ENCODE measurements around the gene CLDN12.
"Not testable (repeated sequence)": the region's sequence is repeated elsewhere in the genome, so short reads cannot be mapped to it uniquely, and the experiment has no call there.

The CLDN12 gene

DNA sequence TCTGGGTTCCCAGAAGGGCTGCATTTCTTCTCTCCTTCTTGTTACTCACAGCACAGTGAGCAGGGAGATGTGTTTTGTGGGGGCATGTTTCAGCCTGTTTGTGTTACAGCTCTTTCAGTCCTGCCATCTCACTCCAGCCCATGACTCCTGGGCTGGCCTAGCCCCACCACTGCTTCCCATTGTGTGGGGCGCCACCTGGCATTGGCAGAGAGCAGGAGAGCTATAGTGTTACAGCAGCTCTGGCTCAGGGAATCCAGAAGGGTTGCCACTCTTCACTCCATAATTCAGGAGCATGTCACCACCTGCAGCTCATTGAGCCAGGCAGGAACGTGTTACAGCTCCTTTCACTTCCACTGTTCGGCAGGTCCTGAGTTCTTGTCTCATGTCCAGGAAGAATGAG is 30.0 kb downstream of the CLDN12 start:
- no peak for DNase-seq (ENCODE audit: low read depth, low spot score)

DNA sequence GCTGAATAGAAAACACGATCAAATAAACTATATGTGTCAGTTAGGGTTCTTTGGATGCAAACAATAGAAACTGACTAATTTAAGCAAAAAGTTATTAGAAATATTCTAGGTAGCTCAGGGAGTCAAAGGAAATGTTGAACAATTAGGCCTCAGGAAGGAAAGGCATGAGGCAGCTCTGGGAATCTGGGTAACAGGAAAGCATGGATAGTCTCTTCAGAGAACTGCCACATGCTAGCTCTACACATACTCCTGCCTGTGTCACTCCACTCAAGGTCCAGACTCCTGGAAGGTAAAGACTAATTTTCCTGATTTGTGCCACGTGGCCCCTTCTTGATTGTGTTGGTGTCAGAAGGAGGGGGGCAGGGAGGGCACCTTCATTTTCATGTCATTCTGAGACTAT is 42.4 kb downstream of the CLDN12 start:
- DNase-seq (ENCODE audit: low read depth, low spot score), result no peak

DNA sequence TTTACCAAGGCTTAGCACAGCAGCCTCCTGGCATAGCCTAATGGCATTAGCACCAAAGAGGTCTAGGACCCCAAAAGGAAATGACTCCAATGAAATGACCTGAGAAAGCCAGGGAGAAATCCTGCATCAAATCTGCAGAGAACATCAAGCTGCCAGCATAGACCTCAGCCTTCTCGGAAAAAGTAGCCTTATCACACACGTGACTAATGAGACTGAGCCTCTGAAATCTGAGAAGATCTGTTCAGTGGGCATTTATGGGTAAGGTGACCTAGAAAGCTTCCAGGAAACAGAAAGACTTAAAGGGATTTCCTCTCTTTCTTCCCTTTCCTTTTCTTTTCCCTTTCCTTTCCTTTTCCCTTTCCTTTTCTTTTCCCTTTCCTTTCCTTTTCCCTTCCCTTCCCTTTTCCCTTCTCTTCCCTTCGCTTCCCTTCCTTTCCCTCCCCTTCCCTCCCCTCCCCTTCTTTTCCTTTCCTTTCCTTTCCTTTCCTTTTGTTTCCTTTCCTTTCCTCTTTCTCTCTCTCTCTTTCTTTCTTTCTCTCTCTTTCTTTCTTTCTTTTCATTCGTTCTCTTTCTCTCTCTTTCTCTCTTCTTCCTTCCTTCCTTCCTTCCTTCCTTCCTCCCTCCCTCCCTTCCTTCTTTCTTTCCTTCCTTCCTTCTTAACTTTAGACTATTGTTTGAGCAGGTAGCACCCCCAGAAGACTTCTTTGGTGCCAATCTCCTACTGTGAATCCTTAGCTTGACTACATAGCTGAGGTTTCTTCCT is 43.1 kb downstream of the CLDN12 start:
- DNase-seq (ENCODE audit: low read depth, low spot score), result no peak

DNA sequence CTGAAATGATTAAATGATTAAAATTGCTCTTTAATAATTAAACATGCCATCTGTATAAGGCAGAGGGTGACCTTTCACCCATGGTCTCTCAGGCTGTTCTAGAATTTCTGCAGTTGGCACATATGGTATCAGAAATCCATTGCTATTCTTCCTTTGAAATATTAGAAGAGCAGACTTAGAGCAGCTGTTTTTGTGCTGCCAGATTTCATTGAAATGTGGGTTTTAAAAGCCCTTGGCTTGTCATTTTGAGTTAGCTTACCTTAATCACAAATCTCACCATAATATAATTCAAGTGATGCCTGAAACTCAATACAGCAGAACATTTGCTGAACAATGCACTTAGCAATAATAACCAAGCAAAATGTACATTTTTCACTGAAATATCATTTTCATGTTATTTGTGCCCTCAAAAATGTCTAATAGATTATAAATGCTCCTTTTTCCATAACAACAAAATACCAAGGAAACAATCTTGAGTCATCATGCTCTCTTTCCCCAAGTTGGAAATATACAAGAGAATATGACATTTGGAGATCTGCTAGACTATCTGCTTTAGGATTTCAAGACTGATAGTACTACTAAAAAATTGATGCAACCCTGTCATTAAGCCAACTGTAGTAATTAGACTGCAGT is 50.1 kb downstream of the CLDN12 start:
- no peak for DNase-seq (ENCODE audit: low read depth, low spot score)

DNA sequence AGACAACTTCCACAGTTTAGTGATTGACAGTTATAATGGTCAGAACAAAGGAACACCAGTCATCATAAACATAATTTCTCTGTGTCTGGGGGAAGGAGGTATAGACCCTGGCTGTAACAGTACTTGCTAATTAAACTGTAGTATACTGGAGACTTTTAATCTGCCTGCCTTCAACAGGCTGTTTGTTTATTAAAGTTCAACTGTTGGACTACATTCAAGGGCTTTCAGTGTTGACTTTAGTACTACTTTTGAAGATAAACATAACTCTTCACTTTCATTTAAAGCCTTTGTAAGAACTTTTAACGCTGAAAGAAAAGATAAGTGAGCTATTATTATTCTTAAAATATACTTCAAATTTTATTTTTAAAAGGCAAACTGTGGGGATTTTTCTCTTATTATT is 50.7 kb downstream of the CLDN12 start:
- DNase-seq (ENCODE audit: low read depth, low spot score), result no peak

DNA sequence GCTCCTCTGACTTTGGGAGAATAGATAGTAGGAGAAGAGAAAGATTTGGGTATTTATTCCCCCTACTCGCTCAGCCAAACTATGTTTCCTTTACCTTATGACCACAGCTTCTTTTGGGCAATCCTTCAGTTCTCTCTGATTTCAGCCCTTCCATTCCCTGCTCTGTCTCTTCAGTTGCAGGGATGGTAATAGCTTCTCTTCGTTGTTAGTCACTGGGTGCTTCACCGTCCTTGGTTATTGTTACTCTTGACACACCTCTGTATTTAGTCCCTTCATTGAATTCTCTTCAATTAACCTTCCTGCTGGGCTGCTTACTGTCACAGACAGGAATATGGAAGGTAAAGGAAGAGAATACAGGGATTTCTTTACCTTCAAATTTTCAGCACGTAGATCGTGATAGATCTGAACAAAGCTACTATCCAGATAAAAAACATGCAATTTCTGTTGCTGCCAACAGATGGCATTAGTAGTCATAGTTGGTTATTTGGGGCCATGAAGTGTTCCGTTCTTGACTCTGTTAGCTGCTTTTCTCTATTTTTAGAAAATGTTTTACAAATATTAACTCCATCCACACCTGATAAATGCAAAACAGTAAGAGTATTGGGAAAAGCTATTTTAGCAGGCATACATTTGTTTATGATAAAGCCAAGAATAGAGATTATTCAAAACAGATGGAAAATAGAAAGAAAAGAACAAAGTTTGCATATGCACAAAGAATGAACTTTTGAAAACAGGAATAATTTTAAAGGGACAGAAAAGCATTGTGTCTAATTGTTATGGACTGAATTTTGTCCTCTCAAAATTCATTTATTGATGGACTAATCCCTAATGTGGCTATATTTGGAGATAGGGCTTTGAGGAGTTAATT is 52.1 kb downstream of the CLDN12 start:
- no peak for DNase-seq (ENCODE audit: low read depth, low spot score)

DNA sequence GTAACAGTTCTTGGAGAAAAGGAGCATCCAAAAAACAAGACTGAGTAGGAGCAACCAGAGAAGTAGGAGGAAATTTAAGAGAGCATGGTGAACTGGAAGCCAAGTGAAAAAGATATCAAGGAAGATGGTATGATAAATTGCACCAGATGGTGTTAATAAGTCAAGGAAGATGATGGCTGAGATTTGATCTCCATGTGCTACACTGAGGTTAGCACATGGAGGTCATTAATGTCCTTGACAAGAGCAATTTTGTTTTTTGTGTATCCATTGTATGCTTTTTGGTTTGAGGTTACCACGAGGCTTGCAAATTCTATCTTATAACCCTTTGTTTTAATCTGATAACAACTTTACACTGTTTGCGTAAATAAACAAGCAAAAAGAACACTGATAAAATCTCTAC is 54.8 kb downstream of the CLDN12 start:
- DNase-seq (ENCODE audit: low read depth, low spot score), result no peak

DNA sequence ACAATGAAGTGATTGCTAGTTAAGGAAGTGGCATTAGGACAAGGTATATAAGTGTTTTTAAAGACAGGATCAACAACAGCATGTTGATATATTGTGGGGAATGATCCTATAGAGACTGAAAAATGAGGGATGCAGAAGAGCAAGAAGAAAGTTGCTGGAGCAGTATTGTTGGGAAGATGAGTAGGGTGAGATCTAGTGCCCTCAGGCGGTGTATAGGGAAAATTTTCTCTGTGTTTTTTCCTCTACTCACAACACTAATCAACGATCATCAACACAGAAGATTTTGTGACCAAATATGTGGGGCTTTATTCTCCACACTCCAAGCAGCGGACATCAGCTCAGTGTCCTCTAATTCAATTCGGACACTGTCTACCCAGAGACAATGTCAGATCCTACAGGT is 56.6 kb downstream of the CLDN12 start:
- no peak for DNase-seq (ENCODE audit: low read depth, low spot score)

DNA sequence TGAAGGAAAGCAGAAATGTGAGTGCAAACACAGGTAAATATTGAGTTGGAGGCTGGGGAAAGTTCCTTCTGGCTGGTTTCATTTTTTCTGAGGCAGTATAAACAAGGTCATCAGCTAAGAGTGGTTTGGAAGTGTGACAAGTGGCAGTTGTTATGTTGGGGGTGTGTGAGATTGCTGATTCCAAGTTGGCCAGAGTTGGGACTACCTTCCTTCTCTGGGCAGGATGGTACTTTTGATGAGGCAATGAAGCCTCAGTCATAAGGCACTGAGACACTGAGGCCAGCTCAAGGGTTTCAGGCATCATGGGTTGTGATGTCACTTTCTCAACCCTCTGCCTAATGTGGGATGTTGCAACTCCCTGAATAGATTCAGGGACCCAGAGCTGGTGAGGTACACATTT is 58.0 kb downstream of the CLDN12 start:
- DNase-seq (ENCODE audit: low read depth, low spot score), result no peak

DNA sequence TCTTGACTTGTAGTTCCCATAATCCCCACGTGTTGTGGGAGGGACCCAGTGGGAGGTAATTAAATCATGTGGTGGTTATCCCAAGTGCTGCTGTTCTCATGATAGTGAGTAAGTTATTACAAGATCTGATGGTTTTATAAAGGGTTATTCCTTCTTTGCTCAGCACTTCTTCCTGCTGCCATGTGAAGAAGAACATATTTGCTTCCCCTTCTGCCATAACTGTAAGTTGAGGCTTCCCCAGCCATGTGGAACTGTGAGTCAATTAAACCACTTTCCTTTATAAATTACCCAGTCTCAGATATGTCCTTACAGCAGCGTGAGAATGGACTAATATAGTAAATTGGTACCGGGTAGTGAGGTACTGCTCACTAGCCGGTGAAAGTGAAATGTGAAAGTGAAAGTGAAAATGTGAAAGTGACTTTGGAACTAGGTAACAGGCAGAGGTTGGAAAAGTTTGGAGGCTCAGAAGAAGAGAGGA is 59.9 kb downstream of the CLDN12 start:
- DNase-seq (ENCODE audit: low read depth, low spot score), result not testable (repeated sequence)

Data from smooth muscle cell of the brain vasculature (primary cell).